ENCODE results near the gene DVL1. TPM values are rescaled to one million over a fixed set of nuclear protein-coding genes. Genes with fewer than 3 reads are reported as not detected.

DVL1 gene
- total RNA-seq, 1 experiment from 2014 or later, result 107 TPM

DNA sequence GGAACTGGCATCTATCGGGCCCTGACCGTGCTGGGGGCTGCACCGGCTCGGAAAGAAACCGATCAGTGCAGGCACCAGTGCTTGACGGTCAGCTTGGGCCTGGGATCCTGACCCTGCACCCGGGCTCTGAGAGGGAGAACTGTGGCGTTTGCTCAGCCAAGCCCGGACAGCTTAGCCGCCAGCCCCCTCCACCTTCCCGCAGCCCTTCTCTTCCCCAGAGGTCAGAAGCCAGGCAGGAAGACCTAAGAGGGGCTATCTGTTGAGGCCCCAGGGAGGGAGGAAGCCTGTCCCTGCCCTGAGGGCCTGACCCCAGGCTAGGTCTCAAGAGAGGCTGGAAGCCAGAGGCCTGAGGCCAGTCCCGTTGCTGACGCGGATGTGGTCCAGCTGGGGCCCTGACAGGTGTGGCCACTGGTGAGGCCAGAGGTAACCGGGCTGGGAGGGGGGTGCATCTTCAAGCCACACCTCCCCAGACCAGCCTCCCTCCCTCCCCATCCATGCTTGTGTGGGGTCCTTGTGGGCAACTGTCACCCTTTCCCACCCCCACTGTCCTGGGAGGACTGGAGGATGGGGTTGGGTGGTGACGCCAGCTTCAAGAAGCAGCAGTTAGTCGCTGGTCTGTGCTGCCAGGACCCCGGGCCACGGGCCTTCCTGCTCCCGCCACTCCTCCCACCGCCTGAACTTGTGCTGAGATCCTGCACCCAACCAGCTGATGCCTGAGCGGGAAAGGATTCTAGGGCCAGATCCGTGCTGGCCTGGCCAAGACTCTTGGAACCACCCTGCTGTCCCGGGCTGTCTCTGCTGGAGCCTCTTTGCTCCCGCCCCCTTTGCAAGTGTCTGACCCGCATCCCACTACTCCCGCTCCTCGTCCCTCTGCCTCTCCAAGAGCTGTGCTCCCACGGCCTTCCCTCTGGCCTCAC is 2.6 kb upstream of the DVL1 start:
- DNase-seq, result peak; percentile 76
- peaks cover 32% of the 10 kb centered on the region for H3K36me3 ChIP-seq
- H3K9me3 ChIP-seq, result no peaks in the 10 kb centered on the region
- no peaks in the 10 kb centered on the region for H3K27me3 ChIP-seq
- H3K4me3 ChIP-seq, result peak overlapping the region; percentile 10

DNA sequence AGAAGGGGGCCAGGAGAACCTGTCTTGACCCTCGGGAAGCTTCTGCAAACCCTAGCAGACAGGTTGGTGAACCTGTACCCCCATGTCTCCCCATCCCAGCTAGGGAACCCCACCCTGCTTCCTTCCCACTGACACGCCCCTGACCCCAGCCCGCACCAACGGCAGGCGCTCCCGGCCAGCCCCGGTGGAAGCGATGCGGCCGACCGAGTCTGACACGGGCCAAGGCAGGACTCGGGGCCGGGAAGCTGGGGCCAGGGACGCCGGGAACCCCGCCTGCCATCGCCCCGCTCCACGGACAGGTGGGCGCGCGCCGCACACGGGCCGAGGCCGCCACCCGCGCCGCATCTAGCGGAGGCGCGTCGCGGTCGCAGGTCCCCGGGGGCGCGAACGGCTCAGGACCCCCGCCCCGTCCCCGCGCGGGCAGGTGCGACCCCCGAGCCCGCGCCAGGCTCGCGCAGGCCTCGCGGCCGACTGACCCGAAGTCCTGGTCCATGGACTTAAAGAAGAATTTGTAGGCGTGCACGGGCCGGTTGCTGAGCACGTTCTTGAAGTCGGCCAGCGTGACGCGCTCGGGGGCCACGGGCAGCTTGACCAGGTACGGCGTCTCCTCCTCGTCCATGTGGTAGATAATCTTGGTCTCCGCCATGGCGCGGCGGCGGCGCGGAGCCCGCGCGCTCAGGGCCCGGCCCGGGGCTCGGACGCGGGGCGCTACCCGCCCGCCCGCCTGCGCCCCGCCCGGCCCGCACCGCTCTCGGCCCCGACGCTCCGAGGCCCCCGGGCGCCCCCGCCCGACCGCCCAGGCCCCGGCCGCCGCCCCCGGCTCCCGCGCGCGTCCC is 580 bp downstream of the DVL1 start:
- Histone ChIP-seq H3K9me3 (no peaks in the 10 kb centered on the region), H3K27me3 (no peaks in the 10 kb centered on the region), H3K36me3 (peaks cover 37% of the 10 kb centered on the region), H3K4me3 (peak overlapping the region; percentile 66)
- no peak for DNase-seq

DNA sequence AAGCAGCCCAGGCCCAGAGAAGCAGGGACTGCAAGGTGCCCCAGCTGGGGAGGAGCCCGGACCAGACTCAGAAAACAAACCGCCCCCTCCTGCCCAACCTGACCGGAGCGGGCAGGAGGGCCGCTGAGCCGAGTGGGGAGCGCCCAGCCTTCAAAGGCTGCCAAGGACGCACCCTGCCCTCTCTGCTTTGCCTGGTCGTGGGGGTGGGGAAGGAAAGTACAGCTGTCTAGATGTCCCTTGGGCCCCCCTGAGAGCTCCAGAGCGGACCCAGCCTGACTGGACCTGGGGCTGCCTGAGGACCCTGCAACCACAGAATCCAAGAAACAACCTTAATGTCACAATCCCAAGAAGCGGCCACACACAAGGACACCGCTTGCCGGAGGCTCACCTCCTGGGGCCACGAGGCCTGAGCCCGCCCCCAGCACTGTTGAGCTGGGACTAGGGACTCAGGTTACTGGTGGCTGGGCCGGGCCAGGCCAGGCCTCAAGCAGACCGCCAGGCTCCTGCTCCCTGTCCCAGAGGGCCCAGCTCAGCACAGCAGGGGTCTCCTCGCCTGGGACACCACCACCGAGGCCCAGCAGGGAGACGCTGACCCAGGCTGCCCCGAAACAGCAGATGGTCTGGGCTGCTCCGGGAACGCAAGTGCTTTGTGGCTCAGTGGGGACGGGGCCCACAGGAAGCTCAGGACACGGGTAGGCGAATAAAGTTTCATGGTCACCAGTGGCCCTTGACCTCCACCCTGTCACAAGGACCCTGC is 1.4 kb downstream of the DVL1 start:
- peak; percentile 61 for DNase-seq
- Histone ChIP-seq H3K36me3 (peaks cover 30% of the 10 kb centered on the region), H3K9me3 (no peaks in the 10 kb centered on the region), H3K27me3 (no peaks in the 10 kb centered on the region), H3K4me3 (peak overlapping the region; percentile 66)

DNA sequence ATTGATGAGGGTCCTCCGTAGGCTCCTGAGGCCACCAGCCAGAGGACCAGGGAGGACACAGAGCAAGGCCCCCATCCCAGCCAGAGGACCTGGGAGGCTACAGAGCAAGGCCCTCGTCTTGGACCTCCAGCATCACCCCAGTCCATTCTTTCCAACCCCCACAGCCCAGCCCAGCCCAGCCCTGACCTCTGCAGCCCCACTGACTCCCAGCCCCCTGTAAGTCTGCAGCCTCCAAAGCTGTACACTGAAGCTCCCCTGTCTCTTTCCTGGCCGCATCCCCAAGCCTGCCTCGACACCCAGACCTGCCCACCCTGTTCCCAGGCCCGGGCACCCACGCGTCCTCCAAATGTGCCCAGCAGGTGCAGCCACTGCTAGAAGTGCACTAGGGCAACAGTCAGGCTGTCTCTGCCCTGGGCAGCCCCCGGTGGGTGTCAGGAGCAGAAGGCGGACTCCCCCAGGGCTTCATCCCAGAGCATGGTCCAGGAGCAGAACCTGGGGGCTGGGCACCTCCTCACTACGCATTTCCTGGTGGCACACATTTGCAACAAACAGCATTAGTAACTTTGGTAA is 2.1 kb downstream of the DVL1 start:
- peak overlapping the region; percentile 66 for H3K4me3 ChIP-seq
- H3K9me3 ChIP-seq, result no peaks in the 10 kb centered on the region
- DNase-seq, result no peak
- H3K36me3 ChIP-seq, result peaks cover 23% of the 10 kb centered on the region
- no peaks in the 10 kb centered on the region for H3K27me3 ChIP-seq

DNA sequence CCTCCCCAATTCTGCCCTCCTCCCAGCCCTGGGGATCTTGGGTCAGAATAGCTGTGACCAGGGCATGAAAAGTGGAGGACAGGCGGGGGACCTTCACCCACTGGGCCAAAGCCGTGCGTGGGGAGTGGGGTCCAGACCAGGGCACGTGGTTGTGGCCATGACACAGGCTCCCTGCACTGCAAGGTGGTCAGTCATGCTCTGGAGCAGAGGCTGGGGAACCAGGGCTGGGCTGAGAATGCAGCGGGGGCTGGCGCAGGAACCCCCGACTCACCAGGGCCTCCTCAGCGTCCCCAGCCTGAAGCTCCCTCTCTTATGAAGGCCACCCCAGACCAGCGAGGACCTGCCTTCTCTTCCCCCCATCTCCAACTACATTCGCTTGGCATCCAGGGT is 2.7 kb downstream of the DVL1 start:
- H3K36me3 ChIP-seq, result peaks cover 22% of the 10 kb centered on the region
- peak overlapping the region; percentile 66; the same call in 1 of the 2 replicates for H3K4me3 ChIP-seq
- no peak for DNase-seq
- no peaks in the 10 kb centered on the region for H3K27me3 ChIP-seq
- no peaks in the 10 kb centered on the region for H3K9me3 ChIP-seq

DNA sequence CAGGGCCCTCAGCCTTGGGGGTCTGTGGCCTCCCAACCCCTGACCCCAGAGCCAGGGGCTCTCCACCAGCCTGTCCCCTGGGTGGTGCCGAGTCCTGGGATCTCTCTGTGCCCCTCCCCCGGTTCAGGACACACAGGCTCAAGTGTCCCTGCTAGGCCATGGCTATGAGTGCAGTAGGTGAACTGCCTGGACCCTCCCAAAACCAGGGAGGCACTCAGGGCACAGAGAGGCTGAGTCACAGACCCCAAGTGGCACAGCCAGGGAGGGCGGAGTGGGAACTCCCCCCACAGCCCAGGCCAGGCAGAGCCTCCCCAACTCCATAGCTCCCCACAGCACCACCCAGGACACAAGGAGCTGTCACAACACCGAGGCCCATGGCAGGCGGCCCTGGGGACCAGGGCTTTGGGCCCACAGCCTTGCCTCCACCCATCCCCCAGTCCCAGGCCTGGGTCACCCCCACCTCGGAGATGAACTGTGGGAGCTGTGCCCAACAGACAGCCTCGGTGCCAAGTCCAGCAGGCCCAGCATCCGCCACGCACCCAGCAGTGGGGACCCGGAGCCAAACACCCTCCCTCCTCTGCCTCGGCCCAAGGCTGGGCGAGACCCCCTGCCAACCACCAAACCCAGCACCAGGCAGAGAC is 3.2 kb downstream of the DVL1 start:
- Histone ChIP-seq H3K36me3 (peaks cover 27% of the 10 kb centered on the region), H3K9me3 (no peaks in the 10 kb centered on the region), H3K4me3 (no peak overlapping the region; the same call in 1 of the 2 replicates), H3K27me3 (no peaks in the 10 kb centered on the region)
- DNase-seq, result no peak

DNA sequence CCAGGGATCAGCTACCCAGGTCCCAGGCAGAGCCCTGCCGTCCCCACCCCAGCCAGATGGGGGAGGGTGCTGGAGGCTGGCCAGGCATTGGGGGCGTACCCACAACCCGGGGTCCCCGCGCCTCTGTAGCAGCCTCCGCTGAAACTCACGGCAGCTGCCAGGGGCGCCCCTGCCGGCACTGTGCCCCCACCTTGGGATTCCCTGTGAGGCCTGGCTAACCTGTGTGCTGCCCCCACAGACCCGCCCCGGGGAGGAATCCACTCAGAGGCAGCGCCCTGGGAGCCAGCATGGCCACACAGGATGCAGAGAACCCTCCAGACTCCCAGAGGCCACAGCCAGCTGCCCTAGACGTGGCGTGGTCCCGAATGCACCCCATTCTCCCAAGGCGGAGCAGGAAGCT is 3.8 kb downstream of the DVL1 start:
- Histone ChIP-seq H3K9me3 (no peaks in the 10 kb centered on the region), H3K27me3 (no peaks in the 10 kb centered on the region), H3K36me3 (peaks cover 32% of the 10 kb centered on the region), H3K4me3 (peak overlapping the region; percentile 22)
- DNase-seq, result no peak

DNA sequence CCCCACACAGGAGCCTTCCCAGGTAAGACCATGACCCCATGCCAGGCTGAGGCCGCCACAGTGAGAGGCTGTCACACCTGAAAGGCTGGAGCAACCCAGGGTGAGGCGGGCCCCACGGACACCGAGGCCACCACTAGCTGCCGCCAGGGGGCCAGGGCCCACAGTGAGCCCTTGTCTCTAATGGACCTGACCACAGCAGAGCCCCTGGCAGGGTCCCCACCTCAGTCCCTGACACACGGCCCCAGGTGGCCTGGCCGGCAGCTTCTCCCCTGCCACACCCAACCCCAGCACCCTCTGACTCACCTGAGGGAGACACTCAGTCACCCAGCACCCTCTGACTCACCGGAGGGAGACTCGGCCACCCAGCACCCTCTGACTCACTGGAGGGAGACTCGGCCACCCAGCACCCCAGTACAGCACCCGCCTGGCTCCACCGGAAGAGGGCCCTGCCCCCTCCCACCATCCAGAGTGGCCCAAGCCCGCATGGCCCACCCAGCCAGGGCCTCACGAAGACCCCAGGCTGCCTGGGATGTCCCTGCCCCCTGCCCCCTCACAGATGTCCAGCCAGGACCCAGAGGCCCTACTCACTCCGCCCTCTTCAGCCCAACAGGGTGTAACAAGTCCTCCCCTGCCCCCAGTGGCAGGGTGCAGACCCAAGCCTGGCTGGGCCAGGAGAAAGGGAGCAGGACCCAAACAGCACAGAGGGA is 4.4 kb downstream of the DVL1 start:
- Histone ChIP-seq H3K9me3 (no peaks in the 10 kb centered on the region), H3K27me3 (no peaks in the 10 kb centered on the region), H3K4me3 (peak overlapping the region; percentile 22), H3K36me3 (peaks cover 34% of the 10 kb centered on the region)
- peak; percentile 96 for DNase-seq

DNA sequence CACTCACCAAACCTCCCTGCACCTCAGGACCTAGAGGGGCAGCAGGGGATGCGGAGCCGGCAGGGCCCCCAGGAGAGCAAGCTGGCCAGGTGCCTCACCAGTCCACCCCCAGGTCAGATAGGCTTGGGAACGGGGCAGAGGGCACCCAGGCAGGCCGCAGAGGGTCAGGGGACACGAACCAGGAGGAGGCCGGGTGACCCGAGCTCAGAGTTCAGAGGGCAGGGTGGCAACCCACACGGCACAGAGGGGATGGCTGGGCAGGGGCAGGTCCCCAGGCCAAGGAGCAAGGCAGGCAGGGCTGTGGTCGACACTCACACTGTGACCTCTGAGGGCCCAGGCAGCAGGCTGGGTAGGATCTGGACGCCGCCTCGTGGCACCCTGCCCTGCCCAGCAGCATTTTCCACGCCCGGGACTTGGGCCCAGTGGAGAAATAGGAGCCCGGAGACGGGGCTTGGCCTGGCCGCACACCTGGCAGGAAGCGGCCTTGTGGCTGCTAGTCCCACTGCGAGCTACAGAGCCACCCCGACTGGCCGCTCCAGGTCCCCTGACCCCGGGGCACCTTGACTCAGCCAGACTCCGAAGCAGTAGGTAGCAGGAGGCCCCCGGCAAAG is 5.3 kb downstream of the DVL1 start:
- H3K27me3 ChIP-seq, result no peaks in the 10 kb centered on the region
- DNase-seq, result no peak
- peaks cover 35% of the 10 kb centered on the region for H3K36me3 ChIP-seq
- no peaks in the 10 kb centered on the region for H3K9me3 ChIP-seq
- H3K4me3 ChIP-seq, result no peak overlapping the region

DNA sequence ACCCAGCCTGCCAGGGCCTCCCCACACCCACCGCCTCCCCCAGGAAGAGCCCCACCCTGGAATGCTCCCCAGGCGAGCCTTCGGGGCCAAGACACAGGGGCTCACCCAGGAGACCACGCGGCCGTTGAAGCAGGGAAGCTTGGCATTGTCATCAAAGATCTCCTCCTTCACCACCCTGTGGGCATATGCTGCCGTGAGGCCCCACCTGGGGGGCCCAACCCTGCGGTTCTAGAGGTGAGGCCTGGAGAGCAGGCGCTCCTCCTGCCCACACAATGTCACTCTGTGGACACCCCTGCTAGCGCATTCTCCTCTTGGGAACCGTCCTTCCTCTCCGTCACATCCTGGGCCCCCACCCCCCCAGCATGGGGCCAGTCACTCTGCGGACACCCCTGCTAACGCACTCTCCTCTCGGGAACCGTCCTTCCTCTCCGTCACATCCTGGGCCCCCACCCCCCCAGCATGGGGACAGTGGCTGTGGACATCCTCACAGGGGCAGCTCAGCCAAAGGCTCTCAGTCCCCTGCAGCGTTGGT is 6.6 kb downstream of the DVL1 start:
- no peaks in the 10 kb centered on the region for H3K27me3 ChIP-seq
- H3K9me3 ChIP-seq, result no peaks in the 10 kb centered on the region
- no peak for DNase-seq
- H3K4me3 ChIP-seq, result no peak overlapping the region
- H3K36me3 ChIP-seq, result peaks cover 39% of the 10 kb centered on the region

DNA sequence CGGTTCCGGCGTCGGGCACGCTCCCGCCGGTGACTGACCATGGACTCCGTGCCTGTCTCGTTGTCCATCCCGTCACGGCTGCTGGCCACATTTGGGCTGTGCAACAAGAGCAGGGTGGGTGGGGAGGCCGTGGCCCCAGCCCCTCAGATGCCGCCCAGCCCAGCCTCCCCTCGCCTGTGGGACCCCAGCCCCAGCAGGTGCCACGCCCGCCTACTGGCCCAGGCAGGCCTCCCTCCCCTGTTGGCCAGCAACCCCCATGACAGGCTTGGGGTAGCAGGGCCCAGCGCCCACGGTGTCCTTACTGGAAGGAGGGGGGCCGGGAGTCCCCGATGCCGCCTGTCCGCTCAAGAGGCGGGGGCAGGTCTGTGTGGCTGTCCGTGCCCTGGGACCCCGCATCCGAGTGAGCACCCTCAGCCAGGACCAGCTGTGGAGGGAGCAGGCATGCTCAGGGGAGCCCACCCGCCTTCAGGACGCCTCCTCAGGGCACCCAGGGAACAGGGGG is 7.1 kb downstream of the DVL1 start:
- H3K27me3 ChIP-seq, result no peaks in the 10 kb centered on the region
- no peak overlapping the region for H3K4me3 ChIP-seq
- H3K36me3 ChIP-seq, result peaks cover 43% of the 10 kb centered on the region
- DNase-seq, result peak; percentile 0
- no peaks in the 10 kb centered on the region for H3K9me3 ChIP-seq

DNA sequence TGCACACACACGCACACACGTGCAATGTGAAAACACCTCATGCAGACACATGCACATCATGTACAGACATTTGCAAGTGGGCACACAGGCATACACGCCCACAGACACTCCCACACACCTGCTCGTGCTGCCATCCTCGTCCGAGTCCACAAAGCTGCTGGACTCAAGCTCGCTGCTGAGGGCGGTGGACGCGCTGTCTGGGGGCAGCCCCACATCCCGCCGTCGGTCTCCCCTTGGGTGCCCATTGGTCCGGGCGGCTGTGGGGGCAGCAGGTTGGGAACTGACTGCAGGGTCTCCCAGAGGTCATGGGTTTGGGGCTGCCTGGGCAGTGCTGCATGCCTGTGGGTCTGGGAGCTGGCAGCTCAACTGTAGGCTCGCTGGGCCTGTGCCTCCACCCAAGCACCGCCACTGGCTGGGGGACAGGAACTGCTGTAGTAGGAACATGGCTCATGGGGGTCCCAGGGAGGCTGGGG is 7.6 kb downstream of the DVL1 start:
- peaks cover 42% of the 10 kb centered on the region for H3K36me3 ChIP-seq
- H3K27me3 ChIP-seq, result no peaks in the 10 kb centered on the region
- DNase-seq, result no peak
- no peak overlapping the region for H3K4me3 ChIP-seq
- no peaks in the 10 kb centered on the region for H3K9me3 ChIP-seq

DNA sequence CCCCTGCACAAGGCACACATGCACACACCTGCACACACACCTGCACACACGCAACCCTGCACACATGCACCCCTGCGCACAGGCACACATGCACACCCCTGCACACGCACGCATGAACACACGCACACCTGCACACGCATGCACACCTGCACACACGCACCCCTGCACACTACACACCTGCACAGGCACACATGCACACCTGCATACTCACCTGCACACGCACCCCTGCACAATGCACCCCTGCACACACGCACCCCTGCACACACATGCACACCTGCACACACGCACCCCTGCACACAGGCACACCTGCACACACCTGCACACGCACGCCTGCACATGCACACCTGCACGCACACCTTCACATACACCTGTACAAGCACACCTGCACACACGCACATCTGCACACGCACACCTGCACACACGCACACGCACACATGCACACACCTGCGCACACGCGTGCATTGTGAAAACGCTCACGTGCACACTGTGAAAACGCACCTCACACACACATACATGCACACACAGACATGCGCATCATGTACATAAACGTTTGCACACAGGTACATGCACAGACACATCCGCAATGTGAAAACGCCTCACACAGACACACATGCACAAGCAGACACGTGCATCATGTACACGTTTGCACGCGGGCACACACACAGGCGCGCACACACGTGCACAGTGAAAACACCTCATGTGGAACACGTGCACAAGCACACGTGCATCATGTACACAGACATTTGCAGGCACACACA is 8.2 kb downstream of the DVL1 start:
- Histone ChIP-seq H3K27me3 (no peaks in the 10 kb centered on the region), H3K36me3 (peaks cover 36% of the 10 kb centered on the region), H3K9me3 (no peaks in the 10 kb centered on the region), H3K4me3 (no peak overlapping the region)
- no peak for DNase-seq

DNA sequence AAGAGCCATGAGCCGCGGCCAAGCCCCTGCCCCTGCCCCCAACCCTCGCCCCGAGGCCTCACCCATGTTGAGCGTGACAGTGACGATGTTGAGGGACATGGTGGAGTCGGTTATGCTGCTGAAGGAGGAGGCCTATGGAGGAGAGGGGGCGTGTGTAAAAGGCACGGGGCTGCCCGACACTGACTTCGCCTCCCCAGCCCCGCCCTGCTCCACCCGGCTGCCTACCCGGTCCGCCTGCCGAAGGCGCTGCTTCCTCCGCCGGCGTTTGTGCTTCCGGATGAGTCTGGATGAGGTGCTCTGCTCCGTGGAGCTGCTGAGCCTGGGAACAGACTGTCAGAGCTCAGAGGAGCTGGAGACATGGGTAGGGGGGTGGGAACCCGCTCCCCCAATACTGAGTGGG is 9.0 kb downstream of the DVL1 start:
- Histone ChIP-seq H3K27me3 (no peaks in the 10 kb centered on the region), H3K9me3 (no peaks in the 10 kb centered on the region), H3K36me3 (peaks cover 35% of the 10 kb centered on the region), H3K4me3 (no peak overlapping the region)
- DNase-seq, result no peak

Data from MG63 (cell line).